ENCODE data around the gene CCDC87. TPM values are rescaled to one million over a fixed set of nuclear protein-coding genes. Genes with fewer than 3 reads are reported as not detected.

CCDC87 gene
- total and polyA plus RNA-seq, 2 experiments from 2014 or later: 0.11 to 0.40 TPM

- 0 out of 2 replicates have a peak, but pooled peaks cover 3% of the 10 kb centered on the region for H3F3A ChIP-seq (ENCODE audit: insufficient read depth)
- TF ChIP-seq EZH2phosphoT487 (IDR thresholded peaks at IDR 0.05; ENCODE audit: insufficient read depth, low read depth) (no peak), EZH2 (IDR thresholded peaks at IDR 0.05; ENCODE audit: insufficient read depth, poor library complexity, severe bottlenecking) (no peak)
- 89 to 90% methylated on average over 16 of the region's 16 CpGs for WGBS, 2 experiments (ENCODE audit: low coverage in 1 of 2, low lambda C conversion rate in 2 of 2, missing lambda C conversion rate in 2 of 2)
- H3K4me2 ChIP-seq (ENCODE audit: unreplicated experiment): no peak overlapping the region
- no peak for DNase-seq
- H3K9me3 ChIP-seq (ENCODE audit: low read depth): no peaks in the 10 kb centered on the region
- H3K9me2 ChIP-seq (ENCODE audit: insufficient read depth): no peaks in the 10 kb centered on the region
- H2AFZ ChIP-seq: no peak overlapping the region
- H3K9ac ChIP-seq: no peak overlapping the region
- H3K4me1 ChIP-seq (ENCODE audit: insufficient read depth): peaks cover 15% of the 10 kb centered on the region; the same call in 1 of the 2 replicates
- H3K4me3 ChIP-seq: no peak overlapping the region
- H4K20me1 ChIP-seq (ENCODE audit: insufficient read depth): peaks cover 39% of the 10 kb centered on the region
- peaks cover 100% of the 10 kb centered on the region for H3K79me2 ChIP-seq (ENCODE audit: insufficient read depth)
- H3K27me3 ChIP-seq (replicated peaks; ENCODE audit: insufficient read depth): no peaks in the 10 kb centered on the region
- H3K27ac ChIP-seq: no peak overlapping the region
- peaks cover 57% of the 10 kb centered on the region for H3K36me3 ChIP-seq (ENCODE audit: low read depth)
- in situ Hi-C loops (cut with MboI): no loop called here
Observed at GRCh38 chr11:66624450-66624849, 31.6 kb upstream of the CCDC87 start.

- peaks cover 12% of the 10 kb centered on the region; the same call in 1 of the 2 replicates for H3K36me3 ChIP-seq (ENCODE audit: low read depth)
- peaks cover 40% of the 10 kb centered on the region for H4K20me1 ChIP-seq (ENCODE audit: insufficient read depth)
- no peaks in the 10 kb centered on the region for H3K9me3 ChIP-seq (ENCODE audit: low read depth)
- H3K27me3 ChIP-seq (replicated peaks; ENCODE audit: insufficient read depth): no peaks in the 10 kb centered on the region
- 28 to 29% methylated on average over 4 of the region's 4 CpGs for WGBS, 2 experiments (ENCODE audit: low coverage in 1 of 2, low lambda C conversion rate in 2 of 2, missing lambda C conversion rate in 2 of 2)
- peak overlapping the region; percentile 89 for H3K4me3 ChIP-seq
- no peak overlapping the region for H2AFZ ChIP-seq
- peak; percentile 79 for DNase-seq
- peak overlapping the region; percentile 97 for H3K27ac ChIP-seq
- peaks cover 86% of the 10 kb centered on the region for H3K79me2 ChIP-seq (ENCODE audit: insufficient read depth)
- in situ Hi-C loops (cut with MboI): no loop called here
- H3K9me2 ChIP-seq (ENCODE audit: insufficient read depth): no peaks in the 10 kb centered on the region
- H3F3A ChIP-seq (ENCODE audit: insufficient read depth): peaks cover 29% of the 10 kb centered on the region
- H3K4me2 ChIP-seq (ENCODE audit: unreplicated experiment): peak overlapping the region; percentile 99
- peak overlapping the region; percentile 96 for H3K9ac ChIP-seq
- TF ChIP-seq EZH2phosphoT487 (IDR thresholded peaks at IDR 0.05; ENCODE audit: insufficient read depth, low read depth) (no peak), EZH2 (IDR thresholded peaks at IDR 0.05; ENCODE audit: insufficient read depth, poor library complexity, severe bottlenecking) (no peak)
- peaks cover 30% of the 10 kb centered on the region for H3K4me1 ChIP-seq (ENCODE audit: insufficient read depth)
Observed at GRCh38 chr11:66619080-66619554, 26.3 kb upstream of the CCDC87 start.

- in situ Hi-C loops (cut with MboI): no loop called here
- Histone ChIP-seq H3K9me2 (ENCODE audit: insufficient read depth) (no peaks in the 10 kb centered on the region), H3K4me1 (ENCODE audit: insufficient read depth) (peaks cover 30% of the 10 kb centered on the region), H2AFZ (no peak overlapping the region), H3K9ac (peak overlapping the region; percentile 96), H4K20me1 (ENCODE audit: insufficient read depth) (peaks cover 22% of the 10 kb centered on the region), H3K4me3 (peak overlapping the region; percentile 89), H3F3A (ENCODE audit: insufficient read depth) (peaks cover 29% of the 10 kb centered on the region), H3K36me3 (ENCODE audit: low read depth) (peaks cover 6% of the 10 kb centered on the region; the same call in 1 of the 2 replicates), H3K27ac (peak overlapping the region; percentile 97), H3K79me2 (ENCODE audit: insufficient read depth) (peaks cover 68% of the 10 kb centered on the region), H3K27me3 (replicated peaks; ENCODE audit: insufficient read depth) (no peaks in the 10 kb centered on the region), H3K4me2 (ENCODE audit: unreplicated experiment) (peak overlapping the region; percentile 99), H3K9me3 (ENCODE audit: low read depth) (no peaks in the 10 kb centered on the region)
- DNase-seq: peak; percentile 91
- TF ChIP-seq EZH2phosphoT487 (IDR thresholded peaks at IDR 0.05; ENCODE audit: insufficient read depth, low read depth) (no peak), EZH2 (IDR thresholded peaks at IDR 0.05; ENCODE audit: insufficient read depth, poor library complexity, severe bottlenecking) (no peak)
- 1% methylated on average over 30 to 34 of the region's 38 CpGs for WGBS, 2 experiments (ENCODE audit: low coverage in 1 of 2, low lambda C conversion rate in 2 of 2, missing lambda C conversion rate in 2 of 2)
Observed at GRCh38 chr11:66617155-66617834, 24.4 kb upstream of the CCDC87 start.

GRCh38 chr11:66616379-66617154 lies 23.7 kb upstream of the CCDC87 start, which contains the start of gene RBM14:
Gene RBM14, plus strand, starts transcription at chr11:66616630. Its CDS starts 91 bp downstream, at chr11:66616721.
- no peaks in the 10 kb centered on the region for H3K27me3 ChIP-seq (replicated peaks; ENCODE audit: insufficient read depth)
- H3K79me2 ChIP-seq (ENCODE audit: insufficient read depth): peaks cover 60% of the 10 kb centered on the region
- peak within 1 kb of the TSS; percentile 96 for H3K9ac ChIP-seq
- H3K9me2 ChIP-seq (ENCODE audit: insufficient read depth): no peaks in the 10 kb centered on the region
- H3F3A ChIP-seq (ENCODE audit: insufficient read depth): peaks cover 29% of the 10 kb centered on the region
- no peak for TF ChIP-seq EZH2 (IDR thresholded peaks at IDR 0.05; ENCODE audit: insufficient read depth, poor library complexity, severe bottlenecking)
- TF ChIP-seq EZH2phosphoT487 (IDR thresholded peaks at IDR 0.05; ENCODE audit: insufficient read depth, low read depth): no peak
- peak within 1 kb of the TSS; percentile 86 for H2AFZ ChIP-seq
- H4K20me1 ChIP-seq (ENCODE audit: insufficient read depth): peaks cover 15% of the 10 kb centered on the region
- peak within 1 kb of the TSS; percentile 89 for H3K4me3 ChIP-seq
- in situ Hi-C loops (cut with MboI): no loop called here
- peaks cover 30% of the 10 kb centered on the region for H3K4me1 ChIP-seq (ENCODE audit: insufficient read depth)
- peak within 1 kb of the TSS; percentile 97 for H3K27ac ChIP-seq
- peak within 1 kb of the TSS; percentile 99 for H3K4me2 ChIP-seq (ENCODE audit: unreplicated experiment)
- WGBS, 2 experiments (ENCODE audit: low coverage in 1 of 2, low lambda C conversion rate in 2 of 2, missing lambda C conversion rate in 2 of 2): 0 to 2% methylated on average over 72 to 90 of the region's 90 CpGs
- peak; percentile 100 for DNase-seq
- no peaks in the 10 kb centered on the region for H3K36me3 ChIP-seq (ENCODE audit: low read depth)
- no peaks in the 10 kb centered on the region for H3K9me3 ChIP-seq (ENCODE audit: low read depth)
